ENCODE data around the gene SHTN1.

SHTN1 gene

GRCh38 chr10:116918583-116918982 is 86.4 kb downstream of the SHTN1 start:
- DNase-seq, result no peak

- no peak for DNase-seq
Measured at GRCh38 chr10:116917481-116917880, 87.5 kb downstream of the SHTN1 start.

DNA sequence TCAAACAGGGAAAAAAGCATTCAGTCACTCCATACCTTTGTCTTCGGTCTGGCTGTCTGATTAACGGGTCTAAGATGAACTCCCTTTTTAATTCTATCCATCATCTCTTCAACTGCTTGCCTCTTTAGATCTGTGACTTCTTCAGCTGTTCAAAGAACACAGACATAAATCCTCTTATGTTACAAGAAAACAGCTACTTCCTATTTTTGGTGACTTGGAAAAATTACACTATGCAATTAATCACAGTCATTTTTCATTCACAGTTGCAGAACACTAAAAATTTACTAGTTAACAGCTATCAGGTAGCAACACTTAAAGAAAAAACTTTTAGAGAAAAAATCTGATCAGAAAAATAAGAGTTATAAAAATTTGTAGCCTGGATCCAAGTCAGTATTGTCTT is 89.6 kb downstream of the SHTN1 start:
- DNase-seq, result no peak

DNA sequence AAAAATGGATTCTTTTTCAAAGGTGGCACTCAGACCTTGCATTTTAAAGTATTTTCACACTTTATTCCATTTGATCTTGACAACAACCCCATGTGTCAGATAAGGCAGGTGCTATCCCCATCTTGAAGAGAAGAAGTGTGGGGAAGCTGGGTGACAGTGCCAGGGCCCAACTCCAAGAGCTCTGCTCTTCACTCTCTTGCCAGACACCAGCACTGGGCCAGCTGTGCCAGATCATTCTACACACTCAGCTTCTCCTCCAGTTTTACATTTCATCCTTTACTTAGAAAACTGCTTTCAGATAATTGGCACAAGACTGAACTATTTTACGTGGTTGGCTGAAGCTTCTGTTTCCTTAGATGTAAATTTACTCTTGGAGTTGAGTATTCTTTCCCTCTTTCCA is 91.3 kb downstream of the SHTN1 start:
- DNase-seq, result no peak

DNA sequence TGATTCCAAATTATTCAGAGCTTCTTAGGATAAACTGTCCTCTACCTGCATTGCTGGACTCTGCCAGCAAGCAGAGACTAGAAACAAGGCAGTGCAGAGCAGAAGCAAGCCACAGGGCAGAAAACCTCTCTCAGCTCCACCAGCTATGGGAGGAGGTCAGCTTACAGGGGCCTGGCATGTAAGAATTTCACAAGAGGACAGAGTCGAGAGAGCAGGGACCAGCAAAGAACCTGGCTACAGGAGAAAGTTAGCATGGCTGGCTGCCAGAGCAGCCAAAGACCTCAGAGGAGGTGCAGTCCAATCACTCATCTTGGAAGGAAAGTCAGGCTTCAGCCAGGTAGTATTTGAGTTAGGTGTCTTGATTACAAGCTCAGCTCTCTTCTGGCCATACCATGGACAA is 92.8 kb downstream of the SHTN1 start:
- DNase-seq, result no peak

DNA sequence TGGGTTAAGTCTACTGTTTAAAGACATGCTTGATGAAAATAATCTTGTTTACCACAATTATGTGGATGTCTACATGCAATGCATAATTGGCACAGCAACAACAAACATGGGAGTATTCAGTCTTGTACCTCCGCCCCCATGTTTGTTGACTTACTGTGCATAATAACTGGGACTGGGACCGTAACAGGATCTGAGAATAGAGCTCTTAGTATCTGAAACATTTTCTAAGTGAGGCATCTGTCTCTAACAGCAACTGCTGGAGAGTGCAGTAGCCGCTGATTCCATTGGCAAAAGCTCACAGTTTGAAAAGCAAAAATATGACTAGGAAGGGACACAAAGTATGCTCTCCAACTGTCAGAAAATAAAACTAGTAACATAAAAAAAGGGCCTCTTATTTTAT is 94.1 kb downstream of the SHTN1 start:
- no peak for DNase-seq

GRCh38 chr10:116909307-116909706 is 95.7 kb downstream of the SHTN1 start:
- no peak for DNase-seq

- DNase-seq, result no peak
Measured at GRCh38 chr10:116907245-116907987, 97.6 kb downstream of the SHTN1 start.

- DNase-seq, result no peak
Measured at GRCh38 chr10:116905845-116906210, 99.2 kb downstream of the SHTN1 start.

- DNase-seq, result no peak
Measured at GRCh38 chr10:116899626-116900025, 105.4 kb downstream of the SHTN1 start.

DNA sequence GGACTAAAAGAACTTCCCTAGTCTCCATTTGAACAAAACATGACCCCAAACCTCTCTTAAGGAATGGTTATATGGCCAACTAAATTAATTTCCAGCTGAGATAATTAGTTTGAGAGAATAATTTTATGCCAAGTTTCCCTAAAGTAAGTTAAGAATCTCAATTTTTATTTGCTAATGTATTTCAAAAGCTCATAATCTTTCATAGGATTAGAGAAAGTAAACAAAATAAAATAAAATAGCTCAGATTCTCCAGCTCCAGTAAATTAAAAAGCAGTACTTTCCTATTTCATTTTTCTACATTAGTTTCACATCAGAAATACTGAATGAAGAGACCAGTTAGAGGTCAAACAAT is 111.3 kb downstream of the SHTN1 start:
- DNase-seq, result no peak

- DNase-seq, result peak; percentile 57
Measured at GRCh38 chr10:116892907-116893685, 111.9 kb downstream of the SHTN1 start.

GRCh38 chr10:116891208-116891607 is 113.8 kb downstream of the SHTN1 start:
- DNase-seq, result no peak

DNA sequence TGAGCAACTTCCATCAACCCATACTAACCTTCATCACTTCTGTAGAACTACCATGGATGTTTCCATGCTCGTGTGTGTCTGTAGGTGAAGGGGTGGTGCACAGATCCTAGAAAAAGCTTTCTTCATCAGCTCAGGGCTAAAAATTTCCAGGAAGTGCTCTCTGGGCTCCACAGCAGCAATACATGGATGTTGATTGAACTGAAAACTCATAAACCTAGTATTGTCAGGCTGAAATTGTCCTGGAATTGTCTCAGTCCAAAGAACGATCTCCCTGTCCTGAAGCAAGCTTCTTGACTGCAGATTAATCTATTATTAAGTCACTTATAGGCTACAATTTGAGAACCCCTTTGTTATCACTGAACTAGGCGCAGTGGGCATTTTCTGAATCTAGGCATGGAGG is 115.9 kb downstream of the SHTN1 start:
- no peak for DNase-seq

DNA sequence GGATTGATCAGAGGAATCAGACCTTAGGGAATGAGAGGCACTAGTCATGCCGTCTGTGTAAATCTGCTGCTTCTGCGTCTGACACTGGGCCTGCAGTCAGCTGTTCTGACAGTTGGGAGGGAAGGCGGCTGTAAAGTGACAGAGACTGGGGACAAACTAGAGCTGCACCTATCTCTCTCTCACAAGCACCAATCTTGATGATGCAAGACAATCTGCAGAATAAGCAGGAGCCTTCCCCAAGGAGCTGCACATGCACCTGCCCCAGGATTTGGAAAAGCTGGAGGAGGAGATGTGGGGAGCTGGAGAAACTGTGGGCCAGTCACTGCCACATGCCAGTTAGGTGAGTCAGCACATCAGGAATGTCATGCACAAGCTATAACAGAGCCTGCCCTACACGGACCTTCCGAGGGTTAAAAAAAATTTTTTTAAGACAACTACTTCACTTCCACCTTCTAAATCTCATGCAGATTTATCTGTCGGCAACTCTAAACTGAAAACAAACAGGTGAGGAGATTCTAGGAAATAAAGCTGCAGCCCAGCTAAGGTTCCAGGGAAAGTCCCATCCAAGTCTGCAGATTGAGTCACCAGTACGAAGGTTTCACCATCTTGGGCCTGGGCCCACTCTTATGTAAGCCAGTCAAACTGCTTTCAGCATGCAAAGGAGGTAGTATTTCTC is 116.5 kb downstream of the SHTN1 start:
- no peak for DNase-seq

DNA sequence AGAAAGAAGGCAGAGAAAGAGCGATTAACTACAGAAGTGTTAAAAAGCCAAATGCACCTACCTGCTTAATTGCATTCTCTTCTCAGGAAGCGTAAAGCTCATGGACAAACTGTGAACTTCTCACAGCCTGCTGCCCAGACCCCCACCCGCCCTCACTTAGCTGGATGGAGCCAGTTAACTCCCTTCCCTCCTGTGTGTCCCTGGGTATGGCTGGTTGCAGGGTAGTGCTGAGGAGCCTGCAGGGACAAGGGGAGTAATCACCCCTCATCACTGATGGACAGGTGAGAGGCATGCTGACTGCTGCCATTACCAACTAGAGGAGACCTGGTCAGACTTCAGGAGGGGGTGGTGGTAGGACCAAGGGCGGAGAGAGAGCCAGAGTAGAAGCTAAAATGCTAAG is 118.2 kb downstream of the SHTN1 start:
- no peak for DNase-seq

DNA sequence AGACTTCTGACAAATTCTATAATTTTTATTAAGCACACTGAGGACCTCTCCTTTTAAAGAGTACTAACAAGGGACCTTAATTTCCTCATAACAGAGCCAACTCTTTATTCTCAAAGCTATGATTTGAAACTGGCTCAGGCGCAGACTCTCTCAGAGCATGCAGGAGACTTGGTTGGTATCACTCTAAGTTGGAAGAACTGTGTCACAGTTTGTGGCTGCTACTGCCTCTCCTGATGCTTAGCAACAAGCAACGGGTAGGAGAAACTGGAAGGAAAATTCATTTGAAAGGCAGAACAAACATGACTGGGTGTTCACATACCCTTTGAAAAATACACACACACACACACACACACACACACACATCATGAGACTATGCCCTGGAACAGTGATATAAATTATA is 122.3 kb downstream of the SHTN1 start:
- no peak for DNase-seq

- DNase-seq, result no peak
Measured at GRCh38 chr10:116880716-116881482, 124.1 kb downstream of the SHTN1 start.

DNA sequence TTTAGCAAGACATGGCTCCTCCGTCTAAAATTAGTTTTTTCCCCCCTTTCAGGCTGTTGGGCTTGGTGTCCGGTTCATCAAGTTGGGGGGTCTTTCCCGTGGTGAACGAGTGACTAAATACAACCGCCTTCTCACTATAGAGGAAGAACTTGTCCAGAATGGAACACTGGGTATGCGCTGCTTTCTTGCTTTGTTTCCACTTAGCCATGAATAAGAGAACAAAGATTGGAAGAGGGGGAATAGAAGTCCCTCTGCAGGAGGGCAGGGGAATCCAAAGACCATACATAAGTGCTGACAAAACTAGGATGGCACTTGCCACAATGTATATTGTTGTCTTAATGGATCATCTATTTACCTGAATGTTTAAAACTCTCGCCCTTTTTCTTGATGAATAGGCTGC is 125.2 kb downstream of the SHTN1 start:
- DNase-seq, result no peak

DNA sequence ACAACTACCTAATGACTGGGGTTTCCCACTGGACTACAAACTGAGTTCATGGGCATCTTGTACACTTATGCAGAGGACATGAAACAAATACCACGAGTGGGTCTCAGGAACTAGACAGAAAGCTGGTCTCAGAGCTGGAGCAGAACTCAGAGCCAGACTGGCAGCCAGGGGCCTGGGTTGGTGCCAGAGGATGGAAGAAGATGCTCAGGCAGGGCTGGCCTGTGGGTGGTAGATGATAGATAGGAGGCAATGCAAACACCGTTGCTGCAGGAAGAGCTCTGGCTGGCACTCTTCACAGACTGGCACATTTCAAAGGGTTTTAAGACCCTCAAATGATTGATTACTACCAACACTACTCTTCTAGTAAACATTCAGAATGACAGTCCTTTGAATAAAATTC is 126.9 kb downstream of the SHTN1 start:
- no peak for DNase-seq

DNA sequence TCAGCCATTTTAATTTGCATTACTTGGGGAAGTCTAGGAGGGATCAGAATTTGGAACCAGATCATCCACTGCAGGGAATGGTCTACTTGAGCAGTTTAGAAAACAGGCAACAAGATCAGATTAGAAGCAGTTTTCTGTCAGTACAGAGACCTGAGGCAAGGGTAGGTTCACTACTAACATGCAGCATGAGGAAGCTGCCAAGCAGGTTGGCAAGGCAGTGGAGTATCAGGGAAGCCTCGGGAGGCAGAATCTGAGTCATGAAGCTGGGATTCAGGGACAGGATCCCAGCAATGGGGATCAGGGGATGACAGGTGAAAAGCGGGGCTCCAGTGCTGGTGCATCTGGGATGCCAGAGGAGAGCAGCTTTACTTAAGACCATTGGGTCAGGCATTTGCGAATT is 127.6 kb downstream of the SHTN1 start:
- no peak for DNase-seq

- DNase-seq, result no peak
Measured at GRCh38 chr10:116875897-116876296, 129.1 kb downstream of the SHTN1 start.

DNA sequence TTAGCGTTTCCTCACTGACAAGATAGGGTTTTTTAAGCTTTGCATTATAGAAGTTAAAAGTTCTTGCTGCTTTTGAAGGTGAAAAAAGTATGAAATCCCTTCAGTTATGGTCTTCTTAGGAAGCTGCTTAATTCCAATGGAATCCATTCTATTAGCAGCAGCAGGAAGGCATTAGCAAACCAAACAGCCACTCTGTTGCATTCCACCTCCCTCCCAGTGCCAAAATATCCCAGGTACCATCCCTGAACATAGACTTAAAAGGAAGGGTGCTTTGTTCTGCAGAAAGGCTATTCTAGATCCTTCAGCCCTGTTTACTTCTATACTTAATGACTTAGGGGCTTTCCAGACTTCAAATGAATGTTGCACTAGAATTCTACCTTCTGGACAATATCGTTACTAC is 131.9 kb downstream of the SHTN1 start:
- no peak for DNase-seq
